DOHH2 (cell line): ENCODE data around the gene EXOC3L2.

Experiments used
- H3F3A ChIP-seq: fragments of 200-600 bp; sonication (generic), shearing (Covaris generic); 2 replicates; pipeline ENCODE4 v1.6.0; 2016; ENCODE audit warnings: antibody characterized with exemption, mild to moderate bottlenecking; ENCODE audit not compliant: control insufficient read depth, insufficient read depth
- H3K27ac ChIP-seq: fragments of 200-600 bp; sonication (generic); 2 replicates; pipeline ENCODE4 v1.5.1; 2014; ENCODE audit warnings: low read depth, mild to moderate bottlenecking, low read length, moderate library complexity
- H3K27me3 ChIP-seq: fragments of 200-600 bp; sonication (generic); 2 replicates; pipeline ENCODE4 v1.6.1; 2014; ENCODE audit warnings: mild to moderate bottlenecking, low read length, mixed read lengths; ENCODE audit not compliant: control insufficient read depth
- H3K36me3 ChIP-seq: fragments of 200-600 bp; sonication (generic); 2 replicates; pipeline ENCODE4 v1.6.1; 2014; ENCODE audit warnings: mild to moderate bottlenecking, low read length, moderate library complexity, mixed read lengths; ENCODE audit not compliant: control insufficient read depth
- H3K4me1 ChIP-seq: fragments of 200-600 bp; sonication (generic); 2 replicates; pipeline ENCODE4 v1.6.1; 2014; ENCODE audit warnings: mild to moderate bottlenecking, low read length, mixed read lengths; ENCODE audit not compliant: control insufficient read depth
- H3K4me2 ChIP-seq: fragments of 200-600 bp; sonication (generic); 2 replicates; pipeline ENCODE4 v1.6.0; 2014; ENCODE audit warnings: mild to moderate bottlenecking, low read length, moderate library complexity
- H3K4me3 ChIP-seq: fragments of 200-600 bp; sonication (generic); 2 replicates; pipeline ENCODE4 v1.5.1; 2014; ENCODE audit warnings: mild to moderate bottlenecking, low read length, mixed read lengths
- H3K79me2 ChIP-seq: fragments of 200-600 bp; sonication (generic); 2 replicates; pipeline ENCODE4 v1.6.1; 2014; ENCODE audit warnings: mild to moderate bottlenecking, low read length, mixed read lengths; ENCODE audit not compliant: control insufficient read depth
- H3K9me2 ChIP-seq: fragments of 200-600 bp; sonication (generic); replicated peaks from 2 replicates; pipeline ENCODE4 v1.6.1; 2014; ENCODE audit warnings: mild to moderate bottlenecking, low read length, mixed read lengths; ENCODE audit not compliant: control insufficient read depth
- H3K9me3 ChIP-seq: fragments of 200-600 bp; sonication (generic); 2 replicates; pipeline ENCODE4 v1.6.1; 2014; ENCODE audit warnings: antibody characterized with exemption, low read length, mixed read lengths; ENCODE audit not compliant: control insufficient read depth, insufficient read depth
- H4K20me1 ChIP-seq: fragments of 200-600 bp; sonication (generic); 2 replicates; pipeline ENCODE4 v1.6.0; 2014; ENCODE audit warnings: low read depth, mild to moderate bottlenecking, antibody characterized with exemption, low read length, moderate library complexity; ENCODE audit not compliant: control insufficient read depth, insufficient read depth
- CTCF ChIP-seq: fragments of 200-600 bp; sonication (generic); IDR thresholded peaks from one replicate; pipeline ENCODE4 v1.5.1; 2014; ENCODE audit warnings: antibody characterized with exemption, mild to moderate bottlenecking, low read depth, low read length; ENCODE audit not compliant: poor library complexity, severe bottlenecking
- EZH2phosphoT487 ChIP-seq: fragments of 200-600 bp; sonication (generic); IDR thresholded peaks from 2 replicates; pipeline ENCODE4 v1.6.1; 2017; ENCODE audit warnings: borderline replicate concordance, mild to moderate bottlenecking, antibody characterized with exemption, low read length, moderate library complexity, mixed read lengths

EXOC3L2 gene

DNA sequence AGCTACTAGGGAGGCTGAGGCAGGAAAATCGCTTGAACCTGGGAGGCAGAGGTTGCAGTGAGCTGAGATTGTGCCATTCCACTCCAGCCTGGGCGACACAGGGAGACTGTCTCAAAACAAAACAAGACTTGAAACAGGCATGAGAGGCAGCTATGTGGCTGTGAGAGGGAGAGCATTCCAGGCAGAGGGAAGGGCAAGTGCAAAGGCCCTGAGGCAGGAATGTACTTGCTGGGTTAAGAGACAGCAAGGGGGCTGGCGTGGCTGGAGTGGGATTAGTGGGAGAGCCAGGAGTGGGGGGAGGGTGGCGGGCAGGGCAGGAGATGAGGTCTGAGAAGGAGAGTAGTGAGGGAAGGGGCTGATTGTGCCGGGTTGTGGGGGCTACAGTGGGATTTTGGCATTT is 21.3 kb downstream of the EXOC3L2 start:
- Histone ChIP-seq H3K36me3 (no peaks in the 10 kb centered on the region), H3K4me3 (no peak overlapping the region), H3K79me2 (no peaks in the 10 kb centered on the region)

DNA sequence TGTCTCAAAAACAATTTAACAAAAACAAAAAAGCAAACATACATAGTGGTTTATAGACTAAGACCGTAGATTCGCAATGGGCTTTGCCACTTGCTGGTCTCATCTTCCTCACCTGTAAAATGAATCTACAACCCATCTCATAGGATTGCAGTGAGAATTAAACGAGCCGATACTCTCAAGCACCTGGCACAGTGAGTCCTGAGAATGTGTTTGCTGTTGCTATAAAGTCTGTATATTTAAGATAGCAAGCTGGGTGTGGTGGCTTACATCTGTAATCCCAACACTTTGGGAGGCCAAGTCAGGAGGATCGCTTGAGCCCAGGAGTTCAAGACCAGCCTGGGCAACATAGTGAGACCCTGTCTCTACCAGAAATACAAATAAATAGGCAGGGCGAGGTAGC is 22.5 kb downstream of the EXOC3L2 start:
- H3K4me1 ChIP-seq = no peaks in the 10 kb centered on the region
- TF ChIP-seq EZH2phosphoT487 = no peak
- no peak for TF ChIP-seq CTCF
- no peaks in the 10 kb centered on the region for H3K79me2 ChIP-seq
- 0 out of 2 replicates have a peak, but pooled peaks cover 2% of the 10 kb centered on the region for H3F3A ChIP-seq
- no peaks in the 10 kb centered on the region for H3K9me3 ChIP-seq
- no peak overlapping the region for H3K4me3 ChIP-seq
- no peaks in the 10 kb centered on the region for H3K36me3 ChIP-seq
- H3K9me2 ChIP-seq = no peaks in the 10 kb centered on the region
- no peak overlapping the region for H3K4me2 ChIP-seq
- no peaks in the 10 kb centered on the region for H4K20me1 ChIP-seq
- H3K27ac ChIP-seq = no peak overlapping the region
- peaks cover 15% of the 10 kb centered on the region for H3K27me3 ChIP-seq

More for the DNA sequence above, 21.3 kb downstream of the EXOC3L2 start:
- TF ChIP-seq EZH2phosphoT487 = no peak
- no peak for TF ChIP-seq CTCF
- Histone ChIP-seq H3K9me3 (no peaks in the 10 kb centered on the region), H3K4me1 (no peaks in the 10 kb centered on the region), H3K9me2 (no peaks in the 10 kb centered on the region), H4K20me1 (no peaks in the 10 kb centered on the region), H3K27me3 (peaks cover 15% of the 10 kb centered on the region), H3F3A (0 out of 2 replicates have a peak, but pooled peaks cover 2% of the 10 kb centered on the region), H3K27ac (no peak overlapping the region), H3K4me2 (no peak overlapping the region)

DNA sequence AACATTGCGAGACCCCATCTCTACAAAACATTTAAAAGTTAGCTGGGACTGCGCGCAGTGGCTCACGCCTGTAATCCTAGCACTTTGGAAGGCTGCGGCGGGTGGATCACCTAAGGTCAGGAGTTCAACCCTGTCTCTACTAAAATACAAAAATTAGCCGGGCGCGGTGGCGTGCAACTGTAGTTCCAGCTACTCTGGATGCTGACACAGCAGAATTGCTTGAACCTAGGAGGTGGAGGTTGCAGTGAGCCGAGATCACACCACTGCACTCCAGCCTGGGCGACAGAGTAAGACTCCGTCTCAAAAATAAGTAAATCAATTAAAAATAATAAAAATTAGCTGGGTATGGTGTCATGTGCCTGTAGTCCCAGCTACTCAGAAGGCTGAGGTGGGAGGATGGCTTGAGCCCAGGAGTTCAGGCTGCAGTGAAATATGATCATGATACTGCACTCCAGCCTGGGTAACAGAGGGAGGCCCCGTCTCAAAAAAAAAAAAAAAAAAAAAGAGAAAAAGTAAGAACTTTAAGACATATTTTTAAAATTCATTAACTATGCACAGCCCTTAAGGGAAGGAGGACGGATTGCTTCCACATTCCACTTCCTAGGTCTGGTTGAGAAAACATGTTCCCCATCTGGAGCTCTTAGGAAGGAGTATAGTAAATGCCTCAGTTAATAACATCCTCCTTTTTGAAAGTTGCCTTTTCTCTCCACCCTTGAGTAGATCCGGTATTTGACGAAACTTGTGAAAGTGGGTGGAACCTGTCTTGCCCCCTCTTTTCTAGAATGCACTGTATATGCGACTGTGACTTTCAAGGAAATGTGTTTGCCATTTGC is 26.1 kb downstream of the EXOC3L2 start:
- TF ChIP-seq EZH2phosphoT487 (no peak), CTCF (no peak)
- H3K9me2 ChIP-seq = no peaks in the 10 kb centered on the region
- no peak overlapping the region for H3K4me3 ChIP-seq
- H3K79me2 ChIP-seq = no peaks in the 10 kb centered on the region
- no peaks in the 10 kb centered on the region for H4K20me1 ChIP-seq
- H3K4me2 ChIP-seq = no peak overlapping the region
- H3K27ac ChIP-seq = no peak overlapping the region
- H3K9me3 ChIP-seq = no peaks in the 10 kb centered on the region
- no peaks in the 10 kb centered on the region for H3K4me1 ChIP-seq
- H3F3A ChIP-seq = 0 out of 2 replicates have a peak, but pooled peaks cover 2% of the 10 kb centered on the region
- no peaks in the 10 kb centered on the region for H3K36me3 ChIP-seq
- H3K27me3 ChIP-seq = peaks cover 26% of the 10 kb centered on the region
